Stimulated activated CD4-positive, alpha-beta T cell treated with anti-CD3 and anti-CD28 coated beads, Interleukin-15, amount 100 ng/mL, for 48 hours (primary cell): ENCODE results near the gene UQCR10.

Experiments used
- DNase-seq, 2 donors: peaks; one replicate each; pipeline ENCODE4 v3.0.0-alpha.2; 2020; ENCODE audit warnings: low read depth in 2 of 2

The UQCR10 gene

GRCh38 chr22:29767171-29768051 lies at the start of gene UQCR10:
Gene UQCR10, plus strand, starts transcription at chr22:29767369. Its CDS starts 30 bp downstream, at chr22:29767399.
- peak; percentile 88 for DNase-seq

- DNase-seq: no peak
These were observed 49.4 kb upstream of the UQCR10 start for GRCh38 chr22:29717789-29718188.

GRCh38 chr22:29718949-29719898 lies 47.9 kb upstream of the UQCR10 start:
- DNase-seq: no peak

GRCh38 chr22:29719899-29720645 lies 47.1 kb upstream of the UQCR10 start, which contains the start of gene CABP7:
Gene CABP7, plus strand, starts transcription at chr22:29720003. Its CDS starts 422 bp downstream, at chr22:29720425.
- no peak for DNase-seq

- DNase-seq: no peak
These were observed 46.3 kb upstream of the UQCR10 start for GRCh38 chr22:29720811-29721323.

- no peak for DNase-seq
These were observed 45.0 kb upstream of the UQCR10 start for GRCh38 chr22:29722151-29722550.

GRCh38 chr22:29722587-29722986 lies 44.6 kb upstream of the UQCR10 start:
- no peak for DNase-seq

- DNase-seq: no peak
These were observed 43.4 kb upstream of the UQCR10 start for GRCh38 chr22:29723766-29724165.

GRCh38 chr22:29724843-29725242 lies 42.3 kb upstream of the UQCR10 start:
- no peak for DNase-seq

GRCh38 chr22:29726106-29726505 lies 41.1 kb upstream of the UQCR10 start:
- DNase-seq: no peak

- no peak for DNase-seq
These were observed 40.5 kb upstream of the UQCR10 start for GRCh38 chr22:29726512-29727130.

- no peak for DNase-seq
These were observed 40.0 kb upstream of the UQCR10 start for GRCh38 chr22:29727131-29727523.

GRCh38 chr22:29729161-29729560 lies 38.0 kb upstream of the UQCR10 start:
- DNase-seq: no peak

- no peak for DNase-seq
These were observed 35.9 kb upstream of the UQCR10 start for GRCh38 chr22:29731058-29731850.

- no peak for DNase-seq
These were observed 34.3 kb upstream of the UQCR10 start for GRCh38 chr22:29732883-29733282.

GRCh38 chr22:29733362-29734201 lies 33.6 kb upstream of the UQCR10 start:
- DNase-seq: no peak

GRCh38 chr22:29734406-29734805 lies 32.8 kb upstream of the UQCR10 start:
- DNase-seq: no peak

- no peak for DNase-seq
These were observed 32.3 kb upstream of the UQCR10 start for GRCh38 chr22:29734838-29735237.

- no peak for DNase-seq
These were observed 31.8 kb upstream of the UQCR10 start for GRCh38 chr22:29735416-29735815.
